HG03103 (cell line): ENCODE results near the gene ANAPC4.
A peak's percentile ranks its signal among the peaks of the same experiment; 100 is the strongest.

Experiments used
- ATAC-seq: cut with Tn5 transposase; IDR thresholded peaks from one replicate; pipeline ENCODE4 v1.9.1; 2021; ENCODE audit warnings: low read depth; ENCODE audit not compliant: unreplicated experiment

Gene ANAPC4

GRCh38 chr4:25430630-25431029, 53.6 kb downstream of the ANAPC4 start:
- no peak for ATAC-seq

- no peak for ATAC-seq
These were observed 57.1 kb downstream of the ANAPC4 start for GRCh38 chr4:25433966-25434827.

GRCh38 chr4:25437926-25438325, 60.9 kb downstream of the ANAPC4 start:
- ATAC-seq = no peak

GRCh38 chr4:25439918-25440477, 62.9 kb downstream of the ANAPC4 start:
- ATAC-seq = peak; percentile 92

GRCh38 chr4:25440478-25441030, 63.5 kb downstream of the ANAPC4 start:
- ATAC-seq = no peak

GRCh38 chr4:25441519-25442117, 64.6 kb downstream of the ANAPC4 start:
- ATAC-seq = no peak

- ATAC-seq = no peak
These were observed 65.8 kb downstream of the ANAPC4 start for GRCh38 chr4:25442863-25443307.

- no peak for ATAC-seq
These were observed 66.8 kb downstream of the ANAPC4 start for GRCh38 chr4:25443851-25444250.

- no peak for ATAC-seq
These were observed 69.5 kb downstream of the ANAPC4 start for GRCh38 chr4:25446611-25447010.

- ATAC-seq = no peak
These were observed 71.5 kb downstream of the ANAPC4 start for GRCh38 chr4:25448379-25449109.

- no peak for ATAC-seq
These were observed 72.2 kb downstream of the ANAPC4 start for GRCh38 chr4:25449270-25449669.

- ATAC-seq = no peak
These were observed 72.6 kb downstream of the ANAPC4 start for GRCh38 chr4:25449688-25450087.

- ATAC-seq = no peak
These were observed 73.4 kb downstream of the ANAPC4 start for GRCh38 chr4:25450491-25450901.

- no peak for ATAC-seq
These were observed 74.6 kb downstream of the ANAPC4 start for GRCh38 chr4:25451676-25452075.

GRCh38 chr4:25452081-25452480, 75.0 kb downstream of the ANAPC4 start:
- ATAC-seq = no peak

- ATAC-seq = no peak
These were observed 77.4 kb downstream of the ANAPC4 start for GRCh38 chr4:25454476-25454875.

- ATAC-seq = no peak
These were observed 80.1 kb downstream of the ANAPC4 start for GRCh38 chr4:25457053-25457715.

- ATAC-seq = no peak
These were observed 90.1 kb downstream of the ANAPC4 start for GRCh38 chr4:25466966-25467697.

GRCh38 chr4:25467843-25468242, 90.8 kb downstream of the ANAPC4 start:
- no peak for ATAC-seq
